IPS-18c (cell line): ENCODE results near the gene ITSN2.

Experiments
- H3K4me3 ChIP-seq: 2 replicates; pipeline ENCODE4 v1.7.0; 2013; ENCODE audit warnings: low read depth, mild to moderate bottlenecking, low read length, moderate library complexity; ENCODE audit not compliant: insufficient read depth
- H3K9me3 ChIP-seq: one replicate; pipeline ENCODE4 v1.6.1; 2013; ENCODE audit warnings: mild to moderate bottlenecking, low read length, moderate library complexity; ENCODE audit not compliant: control insufficient read depth, insufficient read depth

Gene ITSN2

GRCh38 chr2:24258718-24259117 lies 101.6 kb downstream of the ITSN2 start:
- Histone ChIP-seq H3K4me3 (no peak overlapping the region), H3K9me3 (no peaks in the 10 kb centered on the region)

- H3K4me3 ChIP-seq: no peak overlapping the region
- no peaks in the 10 kb centered on the region for H3K9me3 ChIP-seq
Observed at GRCh38 chr2:24253303-24253919, 106.9 kb downstream of the ITSN2 start.

GRCh38 chr2:24247592-24247991 lies 112.7 kb downstream of the ITSN2 start:
- no peaks in the 10 kb centered on the region for H3K9me3 ChIP-seq
- no peak overlapping the region for H3K4me3 ChIP-seq

GRCh38 chr2:24247164-24247563 lies 113.2 kb downstream of the ITSN2 start:
- Histone ChIP-seq H3K4me3 (no peak overlapping the region), H3K9me3 (no peaks in the 10 kb centered on the region)

- Histone ChIP-seq H3K4me3 (no peak overlapping the region), H3K9me3 (no peaks in the 10 kb centered on the region)
Observed at GRCh38 chr2:24245986-24246776, 114.2 kb downstream of the ITSN2 start.

GRCh38 chr2:24241528-24241927 lies 118.8 kb downstream of the ITSN2 start:
- H3K9me3 ChIP-seq: no peaks in the 10 kb centered on the region
- no peak overlapping the region for H3K4me3 ChIP-seq

- Histone ChIP-seq H3K4me3 (no peak overlapping the region), H3K9me3 (no peaks in the 10 kb centered on the region)
Observed at GRCh38 chr2:24239553-24239952, 120.8 kb downstream of the ITSN2 start.

GRCh38 chr2:24238158-24238557 lies 122.2 kb downstream of the ITSN2 start:
- Histone ChIP-seq H3K4me3 (no peak overlapping the region), H3K9me3 (no peaks in the 10 kb centered on the region)

- Histone ChIP-seq H3K9me3 (no peaks in the 10 kb centered on the region), H3K4me3 (no peak overlapping the region)
Observed at GRCh38 chr2:24237313-24237712, 123.0 kb downstream of the ITSN2 start.

- no peak overlapping the region for H3K4me3 ChIP-seq
- no peaks in the 10 kb centered on the region for H3K9me3 ChIP-seq
Observed at GRCh38 chr2:24233321-24233720, 127.0 kb downstream of the ITSN2 start.

- Histone ChIP-seq H3K9me3 (no peaks in the 10 kb centered on the region), H3K4me3 (no peak overlapping the region)
Observed at GRCh38 chr2:24231461-24231881, 128.9 kb downstream of the ITSN2 start.

GRCh38 chr2:24228470-24228869 lies 131.9 kb downstream of the ITSN2 start:
- Histone ChIP-seq H3K4me3 (no peak overlapping the region), H3K9me3 (no peaks in the 10 kb centered on the region)

GRCh38 chr2:24225499-24226242 lies 134.7 kb downstream of the ITSN2 start:
- Histone ChIP-seq H3K9me3 (no peaks in the 10 kb centered on the region), H3K4me3 (no peak overlapping the region)

- Histone ChIP-seq H3K9me3 (no peaks in the 10 kb centered on the region), H3K4me3 (no peak overlapping the region)
Observed at GRCh38 chr2:24222946-24223345, 137.4 kb downstream of the ITSN2 start.

GRCh38 chr2:24221343-24222050 lies 138.8 kb downstream of the ITSN2 start:
- no peak overlapping the region for H3K4me3 ChIP-seq
- no peaks in the 10 kb centered on the region for H3K9me3 ChIP-seq

- H3K4me3 ChIP-seq: no peak overlapping the region
- no peaks in the 10 kb centered on the region for H3K9me3 ChIP-seq
Observed at GRCh38 chr2:24220554-24221291, 139.6 kb downstream of the ITSN2 start.

- H3K4me3 ChIP-seq: no peak overlapping the region
- H3K9me3 ChIP-seq: no peaks in the 10 kb centered on the region
Observed at GRCh38 chr2:24214880-24215279, 145.5 kb downstream of the ITSN2 start.
